Esophagus muscularis mucosa (tissue), 4 donors: ENCODE data around the gene CLRN2. TPM values are rescaled to one million over a fixed set of nuclear protein-coding genes. Genes with fewer than 3 reads are reported as not detected.
A peak's percentile ranks its signal among the peaks of the same experiment; 100 is the strongest.

ENCODE experiments used
- DNase-seq: peaks from one replicate; pipeline ENCODE4 v3.0.0-alpha.2; 2017; ENCODE audit errors: extremely low spot score
- H3K27ac ChIP-seq, 4 donors: fragments of 200-600 bp; sonication (generic); replicated peaks in 1 of 4; 1 replicate in 3 of 4; 2 replicates in 1 of 4; pipeline ENCODE4 v1.5.1; 2016 to 2019; ENCODE audit warnings: mild to moderate bottlenecking in 1 of 4
- H3K27me3 ChIP-seq, 4 donors: fragments of 200-600 bp; sonication (generic); one replicate each; pipeline versions ENCODE4 v1.5.1 to v1.6.0; 2016 to 2019
- H3K36me3 ChIP-seq, 4 donors: fragments of 200-600 bp; sonication (generic); one replicate each; pipeline ENCODE4 v1.5.1; 2016 to 2019
- H3K4me1 ChIP-seq, 4 donors: fragments of 200-600 bp; sonication (generic); one replicate each; pipeline ENCODE4 v1.5.1; 2016 to 2019
- H3K4me3 ChIP-seq, 4 donors: fragments of 200-600 bp; sonication (generic); 1 replicate in 2 of 4; 2 replicates in 2 of 4; pipeline ENCODE4 v1.5.1; 2016 to 2019; ENCODE audit warnings: mild to moderate bottlenecking in 4 of 4, moderate library complexity in 1 of 4
- H3K9me3 ChIP-seq, 4 donors: fragments of 200-600 bp; sonication (generic); 1 replicate in 3 of 4; 2 replicates in 1 of 4; pipeline ENCODE4 v1.5.1; 2016 to 2019
- CTCF ChIP-seq, 3 experiments: fragments of 200-600 bp in 2 of 3; fragments of 450-650 bp in 1 of 3; sonication (generic) in 2 of 3; IDR thresholded peaks; one replicate each; pipeline ENCODE4 v1.5.1; 2017 to 2019; ENCODE audit warnings: antibody characterized with exemption in 3 of 3, mild to moderate bottlenecking in 2 of 3, moderate library complexity in 1 of 3
- EP300 ChIP-seq: sonication (generic); formaldehyde crosslinking; IDR thresholded peaks from one replicate; pipeline ENCODE4 v1.6.1; 2017; ENCODE audit warnings: antibody characterized with exemption
- POLR2A ChIP-seq: fragments of 450-650 bp; IDR thresholded peaks from one replicate; pipeline ENCODE4 v1.6.1; 2017; ENCODE audit warnings: antibody characterized with exemption, moderate library complexity, mild to moderate bottlenecking, low read depth
- POLR2AphosphoS5 ChIP-seq, 2 donors: sonication (generic); formaldehyde crosslinking; IDR thresholded peaks; one replicate each; pipeline ENCODE4 v1.6.1; 2017; ENCODE audit warnings: antibody characterized with exemption in 2 of 2
- WGBS: methylation state at CpG from one replicate; pipeline ENCODE4 v1.1.5; 2018; 5-methylcytosine and 5-hydroxymethylcytosine counted together
- intact Hi-C: fragments of 100-400 bp; cut with DNase I; formaldehyde crosslinking; loops from one replicate; pipeline ENCODE4 v1.15.1; 2023
- total RNA-seq, 4 donors: library from RNA; depleted of rRNA; stranded (reverse); fragments of >200 nt; gene quantifications; one replicate each; pipeline versions ENCODE4 v1.1.0 to v1.2.1, GENCODE V29; 2016

The CLRN2 gene
- total RNA-seq, 4 donors from 2014 or later, result not detected

- intact Hi-C loops, result no loop called here
- no peaks in the 10 kb centered on the region for H3K9me3 ChIP-seq
- TF ChIP-seq POLR2A (no peak), POLR2AphosphoS5 (IDR thresholded peaks at IDR 0.05) (no peak)
- peak overlapping the region; percentile 65 to 85 (median 80) for H3K4me3 ChIP-seq
- DNase-seq, result no peak
- peaks cover 0 to 34% (median 24%) of the 10 kb centered on the region in 4 donors for H3K36me3 ChIP-seq
- WGBS, result 5% methylated on average over 9 of the region's 9 CpGs
- H3K27me3 ChIP-seq, result peaks cover 0 to 4% (median 0%) of the 10 kb centered on the region in 4 donors
- peak overlapping the region; percentile 75 to 86 (median 81) for H3K27ac ChIP-seq
- H3K4me1 ChIP-seq, result peaks cover 16 to 34% (median 26%) of the 10 kb centered on the region in 4 donors
Observed at GRCh38 chr4:17511051-17511450, 3.9 kb upstream of the CLRN2 start.

- intact Hi-C loops, result no loop called here
- no peaks in the 10 kb centered on the region for H3K9me3 ChIP-seq
- H3K36me3 ChIP-seq, result peaks cover 0 to 30% (median 21%) of the 10 kb centered on the region in 4 donors
- peak overlapping the region; percentile 65 to 85 (median 80) for H3K4me3 ChIP-seq
- H3K4me1 ChIP-seq, result peaks cover 16 to 34% (median 26%) of the 10 kb centered on the region in 4 donors
- 5% methylated on average over 23 of the region's 32 CpGs for WGBS
- peaks cover 0 to 5% (median 0%) of the 10 kb centered on the region in 4 donors for H3K27me3 ChIP-seq
- DNase-seq, result no peak
- H3K27ac ChIP-seq, result peak overlapping the region; percentile 75 to 86 (median 81)
- TF ChIP-seq POLR2AphosphoS5 (IDR thresholded peaks at IDR 0.05) (peak; percentile 38 to 60), CTCF (IDR thresholded peaks at IDR 0.05) (no peak)
Observed at GRCh38 chr4:17511509-17511949, 3.4 kb upstream of the CLRN2 start.

GRCh38 chr4:17511950-17512795 is 2.8 kb upstream of the CLRN2 start, which contains the start of gene QDPR:
QDPR (minus strand) TSS chr4:17512090; CDS start chr4:17512054, 36 bp downstream.
- H3K27me3 ChIP-seq, result peaks cover 0 to 5% (median 0%) of the 10 kb centered on the region in 4 donors
- intact Hi-C loops, result loop anchor here (2.0 kb wide), 1 partner anchor 65 kb away; the partner anchor contains the start of gene LAP3
- TF ChIP-seq POLR2A (no peak), POLR2AphosphoS5 (IDR thresholded peaks at IDR 0.05) (peak in 1 of 2 donors; percentile 19), EP300 (no peak), CTCF (IDR thresholded peaks at IDR 0.05) (peak in 2 of 3 experiments; percentile 47 to 55)
- DNase-seq, result no peak
- H3K27ac ChIP-seq, result peak within 1 kb of the TSS; percentile 75 to 86 (median 81)
- WGBS, result 3% methylated on average over 19 of the region's 65 CpGs
- H3K9me3 ChIP-seq, result no peaks in the 10 kb centered on the region
- H3K4me1 ChIP-seq, result peaks cover 16 to 34% (median 26%) of the 10 kb centered on the region in 4 donors
- H3K4me3 ChIP-seq, result peak within 1 kb of the TSS; percentile 65 to 85 (median 80)
- peaks cover 0 to 23% (median 16%) of the 10 kb centered on the region in 4 donors for H3K36me3 ChIP-seq

GRCh38 chr4:17512973-17513665 is 1.8 kb upstream of the CLRN2 start:
- TF ChIP-seq EP300 (no peak), POLR2AphosphoS5 (IDR thresholded peaks at IDR 0.05) (no peak), CTCF (IDR thresholded peaks at IDR 0.05) (no peak), POLR2A (no peak)
- peaks cover 0 to 6% (median 0%) of the 10 kb centered on the region in 4 donors for H3K27me3 ChIP-seq
- WGBS, result 85% methylated on average over 5 of the region's 5 CpGs
- peaks cover 16 to 34% (median 26%) of the 10 kb centered on the region in 4 donors for H3K4me1 ChIP-seq
- no peak overlapping the region for H3K4me3 ChIP-seq
- DNase-seq, result no peak
- intact Hi-C loops, result loop anchor here (2.0 kb wide), 1 partner anchor 64 kb away; the partner anchor contains the start of gene LAP3
- peaks cover 0 to 14% (median 7%) of the 10 kb centered on the region in 4 donors for H3K36me3 ChIP-seq
- H3K27ac ChIP-seq, result peak overlapping the region in 1 of 4 donors; percentile 84
- H3K9me3 ChIP-seq, result no peaks in the 10 kb centered on the region
